ENCODE results near the gene SNX18. TPM values are rescaled to one million over a fixed set of nuclear protein-coding genes. Genes with fewer than 3 reads are reported as not detected.

The SNX18 gene
- total RNA-seq, 1 experiment from 2014 or later = 16.0 TPM

GRCh38 chr5:54495027-54495426 lies 22.5 kb upstream of the SNX18 start:
- Histone ChIP-seq H3K4me2 (ENCODE audit: low read length) (no peak overlapping the region), H3K9me2 (ENCODE audit: insufficient read depth) (no peaks in the 10 kb centered on the region), H3K36me3 (ENCODE audit: control insufficient read depth in 1 of 2, insufficient read depth in 2 of 2, low read length in 2 of 2) (no peaks in the 10 kb centered on the region), H3K79me2 (ENCODE audit: insufficient read depth, low read length) (no peaks in the 10 kb centered on the region), H3K27me3 (ENCODE audit: insufficient read depth, low read length) (no peaks in the 10 kb centered on the region), H3K9ac (ENCODE audit: low read length) (no peak overlapping the region), H3K4me3 (replicated peaks in 1 of 2; ENCODE audit: low read depth in 1 of 2, low read length in 2 of 2) (no peak overlapping the region), H3K4me1 (ENCODE audit: control insufficient read depth in 1 of 2, insufficient read depth in 2 of 2, low read length in 2 of 2) (no peaks in the 10 kb centered on the region), H3K27ac (ENCODE audit: low read depth, low read length) (no peak overlapping the region), H3K9me3 (ENCODE audit: control insufficient read depth in 1 of 2, insufficient read depth in 1 of 2, low read depth in 1 of 2, low read length in 2 of 2) (0 out of 4 replicates have a peak, but pooled peaks cover 0 to 4% of the 10 kb centered on the region in 2 experiments), H2AFZ (ENCODE audit: low read depth, low read length, poor library complexity, severe bottlenecking) (no peak overlapping the region), H4K20me1 (ENCODE audit: insufficient read depth) (no peaks in the 10 kb centered on the region)
- ChIA-PET RAD21 (ENCODE audit: low non-redundant PET in 1 of 2, low total read pairs in 2 of 2, uncharacterized antibody in 2 of 2, unreplicated experiment in 2 of 2) (no interaction called here), POLR2A (no interaction called here), CTCF (interaction anchor here (1.2 kb wide), 1 partner anchor 251 kb away, joined by 3 read pairs; no protein-coding TSS in a partner anchor)
- no TSS peak for BruUV-seq (replicated peaks)
- DNase-seq (ENCODE audit: low read depth, low spot score) (no peak), ATAC-seq (no peak)
- intact Hi-C loops (cut with micrococcal nuclease) = no loop called here
- no peak for TF ChIP-seq POLR2A (IDR thresholded peaks at IDR 0.05; ENCODE audit: borderline replicate concordance, extremely low read depth, insufficient read depth, insufficient read length)
- TF ChIP-seq ATF3 (IDR thresholded peaks at IDR 0.05) = no peak
- TF ChIP-seq SRF (IDR thresholded peaks at IDR 0.05; ENCODE audit: low read depth) = no peak
- no peak for TF ChIP-seq EZH2 (IDR thresholded peaks at IDR 0.05)
- TF ChIP-seq YY1 (IDR thresholded peaks at IDR 0.05; ENCODE audit: extremely low read depth, insufficient replicate concordance, low read depth, low read length) = no peak
- no peak for TF ChIP-seq ZFX (IDR thresholded peaks at IDR 0.05)
- no peak for TF ChIP-seq ZBTB33 (IDR thresholded peaks at IDR 0.05; ENCODE audit: extremely low read depth, insufficient replicate concordance, low read length)
- TF ChIP-seq SIN3A (IDR thresholded peaks at IDR 0.05; ENCODE audit: low read depth) = no peak
- no peak for TF ChIP-seq EGR1 (IDR thresholded peaks at IDR 0.05; ENCODE audit: low read depth)
- no peak for TF ChIP-seq POLR2AphosphoS5 (IDR thresholded peaks at IDR 0.05; ENCODE audit: low read depth, low read length)
- TF ChIP-seq FOSL1 (IDR thresholded peaks at IDR 0.05; ENCODE audit: low read depth) = no peak
- no peak for TF ChIP-seq EZH2phosphoT487 (IDR thresholded peaks at IDR 0.05; ENCODE audit: borderline replicate concordance)
- TF ChIP-seq JUND (IDR thresholded peaks at IDR 0.05) = no peak
